T-helper 17 cell (primary cell): ENCODE data around the gene MKRN3. TPM values are rescaled to one million over a fixed set of nuclear protein-coding genes. Genes with fewer than 3 reads are reported as not detected.
"Not testable (repeated sequence)": the region's sequence is repeated elsewhere in the genome, so short reads cannot be mapped to it uniquely, and the experiment has no call there.

Source experiments
- ATAC-seq: fragments of 150-1000 bp; cut with Tn5 transposase; 2 replicates; pipeline ENCODE4 v1.10.0; 2021; ENCODE audit warnings: mild to moderate bottlenecking, moderate library complexity
- DNase-seq, 3 donors: peaks; one replicate each; pipeline versions ENCODE4 v3.0.0 to v3.0.0-alpha.2; 2020 to 2021
- H3K9me3 ChIP-seq: one replicate; pipeline ENCODE4 v1.7.0; 2013; ENCODE audit warnings: low read length, mild to moderate bottlenecking; ENCODE audit not compliant: control insufficient read depth, poor library complexity, severe bottlenecking
- H3K27ac Mint-ChIP-seq: one replicate; pipeline ENCODE4 v1.8.0; 2022; ENCODE audit warnings: mild to moderate bottlenecking, moderate library complexity, mixed read lengths
- H3K27me3 Mint-ChIP-seq: one replicate; pipeline ENCODE4 v1.8.0; 2022; ENCODE audit warnings: mixed read lengths
- H3K36me3 Mint-ChIP-seq: one replicate; pipeline ENCODE4 v1.8.0; 2022; ENCODE audit warnings: low read depth, mixed read lengths
- H3K4me1 Mint-ChIP-seq: one replicate; pipeline ENCODE4 v1.8.0; 2022; ENCODE audit warnings: mild to moderate bottlenecking, mixed read lengths
- H3K4me3 Mint-ChIP-seq: one replicate; pipeline ENCODE4 v1.8.0; 2022; ENCODE audit warnings: mild to moderate bottlenecking, moderate library complexity, mixed read lengths
- total RNA-seq, 4 donors: library from RNA in 2 of 4; stranded (reverse) in 2 of 4; gene quantifications; one replicate each; pipeline ENCODE4 v1.2.3 and lab custom pipeline; 2022 to 2026

Gene MKRN3
- total RNA-seq, 2 donors from 2014 or later: 0.55 to 0.86 TPM

DNA sequence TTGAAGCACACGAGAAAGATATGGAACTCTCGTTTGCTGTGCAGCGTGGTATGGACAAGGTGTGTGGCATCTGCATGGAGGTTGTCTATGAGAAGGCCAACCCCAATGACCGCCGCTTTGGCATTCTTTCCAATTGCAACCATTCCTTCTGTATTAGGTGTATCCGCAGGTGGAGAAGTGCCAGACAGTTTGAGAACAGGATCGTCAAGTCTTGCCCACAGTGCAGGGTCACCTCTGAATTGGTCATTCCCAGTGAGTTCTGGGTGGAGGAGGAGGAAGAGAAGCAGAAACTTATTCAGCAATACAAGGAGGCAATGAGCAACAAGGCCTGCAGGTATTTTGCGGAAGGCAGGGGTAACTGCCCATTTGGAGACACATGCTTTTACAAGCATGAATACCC is 1.2 kb downstream of the MKRN3 start:
- DNase-seq (no peak), ATAC-seq (no peak)
- Mint-ChIP-seq H3K27ac (peak overlapping the region; percentile 6), H3K27me3 (no peaks in the 10 kb centered on the region), H3K4me3 (no peak overlapping the region), H3K36me3 (peaks cover 2% of the 10 kb centered on the region), H3K4me1 (no peaks in the 10 kb centered on the region)
- H3K9me3 ChIP-seq: no peaks in the 10 kb centered on the region

GRCh38 chr15:23567921-23568320 is 2.4 kb downstream of the MKRN3 start:
- Mint-ChIP-seq H3K27me3 (no peaks in the 10 kb centered on the region), H3K36me3 (peaks cover 2% of the 10 kb centered on the region), H3K4me1 (no peaks in the 10 kb centered on the region), H3K27ac (no peak overlapping the region), H3K4me3 (no peak overlapping the region)
- ATAC-seq (no peak), DNase-seq (no peak)
- H3K9me3 ChIP-seq: no peaks in the 10 kb centered on the region

GRCh38 chr15:23569151-23569925 is 3.9 kb downstream of the MKRN3 start:
- DNase-seq (no peak), ATAC-seq (no peak)
- H3K27me3 Mint-ChIP-seq: no peaks in the 10 kb centered on the region

GRCh38 chr15:23570486-23570885 is 5.0 kb downstream of the MKRN3 start:
- DNase-seq (no peak), ATAC-seq (no peak)
- H3K4me3 Mint-ChIP-seq: no peak overlapping the region
- H3K9me3 ChIP-seq: no peaks in the 10 kb centered on the region
- no peaks in the 10 kb centered on the region for H3K27me3 Mint-ChIP-seq
- no peaks in the 10 kb centered on the region for H3K36me3 Mint-ChIP-seq
- H3K27ac Mint-ChIP-seq: no peak overlapping the region
- no peaks in the 10 kb centered on the region for H3K4me1 Mint-ChIP-seq

More at GRCh38 chr15:23569151-23569925, 3.9 kb downstream of the MKRN3 start:
- no peaks in the 10 kb centered on the region for H3K4me1 Mint-ChIP-seq
- H3K4me3 Mint-ChIP-seq: no peak overlapping the region
- peaks cover 2% of the 10 kb centered on the region for H3K36me3 Mint-ChIP-seq
- H3K27ac Mint-ChIP-seq: no peak overlapping the region
- H3K9me3 ChIP-seq: no peaks in the 10 kb centered on the region

GRCh38 chr15:23572844-23573243 is 7.4 kb downstream of the MKRN3 start:
- ATAC-seq: no peak
- no peak overlapping the region for H3K4me3 Mint-ChIP-seq
- H3K9me3 ChIP-seq: no peaks in the 10 kb centered on the region
- no peak overlapping the region for H3K27ac Mint-ChIP-seq
- H3K27me3 Mint-ChIP-seq: no peaks in the 10 kb centered on the region
- DNase-seq: no peak
- H3K4me1 Mint-ChIP-seq: no peaks in the 10 kb centered on the region
- H3K36me3 Mint-ChIP-seq: no peaks in the 10 kb centered on the region

GRCh38 chr15:23574742-23575141 is 9.3 kb downstream of the MKRN3 start:
- H3K4me3 Mint-ChIP-seq: no peak overlapping the region
- ATAC-seq (no peak), DNase-seq (no peak)
- H3K9me3 ChIP-seq: no peaks in the 10 kb centered on the region
- H3K27ac Mint-ChIP-seq: no peak overlapping the region
- no peaks in the 10 kb centered on the region for H3K27me3 Mint-ChIP-seq
- no peaks in the 10 kb centered on the region for H3K36me3 Mint-ChIP-seq
- no peaks in the 10 kb centered on the region for H3K4me1 Mint-ChIP-seq

GRCh38 chr15:23576061-23576460 is 10.6 kb downstream of the MKRN3 start:
- DNase-seq: no peak
- Mint-ChIP-seq H3K27me3 (no peaks in the 10 kb centered on the region), H3K4me1 (no peaks in the 10 kb centered on the region), H3K27ac (no peak overlapping the region), H3K36me3 (no peaks in the 10 kb centered on the region), H3K4me3 (no peak overlapping the region)
- H3K9me3 ChIP-seq: no peaks in the 10 kb centered on the region
- ATAC-seq: no peak

DNA sequence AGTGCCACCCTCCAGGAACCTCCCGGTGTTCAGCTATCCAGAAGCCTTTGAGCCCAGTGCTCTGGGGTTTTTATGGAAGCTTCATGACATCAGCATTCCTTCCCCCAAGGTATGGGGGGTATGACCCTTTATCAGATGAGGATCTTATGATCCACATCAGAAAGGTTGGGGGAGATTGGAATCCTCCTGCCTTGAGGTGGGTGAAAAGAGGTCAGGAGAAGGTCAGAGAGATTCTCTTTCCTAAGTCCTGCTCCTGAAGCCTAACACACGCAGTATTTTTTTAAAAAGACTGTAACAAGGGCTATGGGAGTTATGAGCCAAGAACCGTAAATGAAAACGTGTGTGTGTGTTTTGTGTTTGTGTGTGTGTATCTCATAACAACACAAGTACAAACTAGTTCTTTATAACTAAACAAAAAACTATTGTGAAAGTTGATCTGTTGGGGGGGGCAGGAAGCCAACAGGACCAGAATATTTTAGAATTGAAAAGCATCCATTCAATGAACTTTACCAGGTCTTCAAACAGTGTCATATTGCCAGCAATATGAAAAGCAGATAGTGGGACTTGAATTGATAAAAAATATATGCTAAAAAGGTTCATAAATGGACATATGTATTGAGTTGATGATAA is 13.2 kb downstream of the MKRN3 start:
- H3K36me3 Mint-ChIP-seq: no peaks in the 10 kb centered on the region
- H3K4me3 Mint-ChIP-seq: no peak overlapping the region
- no peak for DNase-seq
- H3K27me3 Mint-ChIP-seq: no peaks in the 10 kb centered on the region
- no peak for ATAC-seq
- H3K9me3 ChIP-seq: no peaks in the 10 kb centered on the region
- no peak overlapping the region for H3K27ac Mint-ChIP-seq
- no peaks in the 10 kb centered on the region for H3K4me1 Mint-ChIP-seq

DNA sequence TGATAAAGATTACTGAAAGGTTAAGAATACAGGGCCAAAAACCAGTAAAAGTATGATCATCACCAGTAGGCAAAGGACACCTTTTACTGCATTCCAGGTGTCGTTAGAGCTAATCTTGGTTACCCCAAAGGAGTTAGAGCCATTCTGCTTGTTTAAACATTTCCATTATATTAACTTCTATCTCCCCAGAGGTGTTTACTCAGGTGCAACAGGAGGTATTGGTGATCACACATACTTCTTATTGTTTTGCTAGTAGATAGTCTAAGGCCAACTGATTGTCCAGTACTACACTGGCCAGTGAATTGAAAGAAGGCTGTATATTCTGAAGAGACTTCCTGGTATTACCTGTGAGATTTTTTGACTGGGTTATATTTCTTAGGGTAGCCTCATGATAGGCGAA is 22.8 kb downstream of the MKRN3 start:
- H3K4me1 Mint-ChIP-seq: no peaks in the 10 kb centered on the region
- H3K27me3 Mint-ChIP-seq: no peaks in the 10 kb centered on the region
- H3K36me3 Mint-ChIP-seq: no peaks in the 10 kb centered on the region
- no peak overlapping the region for H3K27ac Mint-ChIP-seq
- no peak for ATAC-seq
- H3K4me3 Mint-ChIP-seq: no peak overlapping the region
- no peak for DNase-seq
- no peaks in the 10 kb centered on the region for H3K9me3 ChIP-seq

- no peaks in the 10 kb centered on the region for H3K27me3 Mint-ChIP-seq
- ATAC-seq (no peak), DNase-seq (no peak)
- no peaks in the 10 kb centered on the region for H3K36me3 Mint-ChIP-seq
- no peak overlapping the region for H3K27ac Mint-ChIP-seq
- no peaks in the 10 kb centered on the region for H3K9me3 ChIP-seq
- H3K4me1 Mint-ChIP-seq: no peaks in the 10 kb centered on the region
- no peak overlapping the region for H3K4me3 Mint-ChIP-seq
These were observed 23.5 kb downstream of the MKRN3 start for GRCh38 chr15:23589012-23589411.

- H3K9me3 ChIP-seq: no peaks in the 10 kb centered on the region
- Mint-ChIP-seq H3K27me3 (no peaks in the 10 kb centered on the region), H3K36me3 (peaks cover 2% of the 10 kb centered on the region), H3K4me1 (no peaks in the 10 kb centered on the region), H3K27ac (no peak overlapping the region), H3K4me3 (no peak overlapping the region)
- no peak for DNase-seq
- ATAC-seq: no peak
These were observed 28.8 kb downstream of the MKRN3 start for GRCh38 chr15:23594252-23594770.

- no peaks in the 10 kb centered on the region for H3K4me1 Mint-ChIP-seq
- peaks cover 2% of the 10 kb centered on the region for H3K36me3 Mint-ChIP-seq
- no peak for ATAC-seq
- no peaks in the 10 kb centered on the region for H3K9me3 ChIP-seq
- DNase-seq: no peak
- no peaks in the 10 kb centered on the region for H3K27me3 Mint-ChIP-seq
- H3K27ac Mint-ChIP-seq: no peak overlapping the region
- H3K4me3 Mint-ChIP-seq: no peak overlapping the region
These were observed 29.9 kb downstream of the MKRN3 start for GRCh38 chr15:23595368-23595767.

- Mint-ChIP-seq H3K27me3 (no peaks in the 10 kb centered on the region), H3K4me1 (no peaks in the 10 kb centered on the region), H3K36me3 (peaks cover 2% of the 10 kb centered on the region), H3K27ac (no peak overlapping the region), H3K4me3 (no peak overlapping the region)
- no peaks in the 10 kb centered on the region for H3K9me3 ChIP-seq
- no peak for DNase-seq
- ATAC-seq: no peak
These were observed 31.3 kb downstream of the MKRN3 start for GRCh38 chr15:23596736-23597135.

GRCh38 chr15:23597278-23597677 is 31.8 kb downstream of the MKRN3 start:
- H3K9me3 ChIP-seq, H3K4me1 Mint-ChIP-seq, H3K36me3 Mint-ChIP-seq, H3K27ac Mint-ChIP-seq, H3K4me3 Mint-ChIP-seq, DNase-seq, H3K27me3 Mint-ChIP-seq, ATAC-seq: not testable (repeated sequence)
